HG03135 (cell line): ENCODE results near the gene VARS2.
A peak's percentile ranks its signal among the peaks of the same experiment; 100 is the strongest.
"Not testable (repeated sequence)": the region's sequence is repeated elsewhere in the genome, so short reads cannot be mapped to it uniquely, and the experiment has no call there.

ENCODE experiments used
- ATAC-seq: cut with Tn5 transposase; IDR thresholded peaks from one replicate; pipeline ENCODE4 v1.9.1; 2021; ENCODE audit warnings: mild to moderate bottlenecking, moderate library complexity; ENCODE audit not compliant: unreplicated experiment

VARS2 gene

DNA sequence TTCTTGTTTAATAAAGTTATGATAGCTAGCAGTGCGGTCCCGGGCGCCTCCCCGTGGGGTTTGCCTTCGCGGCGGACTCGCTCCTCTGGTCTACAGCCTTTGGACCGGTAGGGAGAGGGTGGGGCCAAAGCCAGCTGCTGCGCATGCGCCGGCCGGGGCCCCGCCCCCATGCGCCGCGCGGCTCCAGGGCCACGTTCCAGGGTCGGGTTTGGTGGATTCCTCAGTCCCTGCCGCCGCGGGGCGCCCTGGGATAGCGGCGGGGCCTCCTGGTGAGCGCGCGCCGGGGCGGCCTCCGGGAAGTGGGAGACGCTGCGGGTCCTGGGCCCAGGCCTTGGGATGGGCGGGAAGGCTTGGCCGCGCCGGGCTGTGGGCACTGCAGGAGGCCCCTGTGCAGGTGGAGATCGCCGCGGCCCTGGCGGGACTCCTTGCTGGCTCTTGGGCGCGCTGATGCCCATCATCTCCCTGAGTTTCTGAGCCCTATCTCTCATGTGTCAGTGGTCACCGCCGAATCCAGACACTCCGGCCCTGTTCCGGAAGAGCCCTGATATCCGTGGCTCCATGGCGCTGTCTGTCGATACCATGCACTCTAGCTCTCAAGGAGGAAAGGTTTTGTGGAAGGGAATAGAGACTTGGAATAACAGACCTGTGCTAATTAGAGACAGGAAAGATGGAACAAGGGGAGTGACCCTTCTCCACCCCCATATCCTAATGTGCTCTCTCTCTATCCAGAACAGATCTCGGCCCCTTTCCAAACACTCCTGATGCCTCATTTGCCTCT, at the start of gene VARS2:
TSS of gene VARS2 (plus strand) at position 163 of the 778 bp plus-strand sequence. CDS start at position 762, 599 bp downstream.
- peak; percentile 71 for ATAC-seq

DNA sequence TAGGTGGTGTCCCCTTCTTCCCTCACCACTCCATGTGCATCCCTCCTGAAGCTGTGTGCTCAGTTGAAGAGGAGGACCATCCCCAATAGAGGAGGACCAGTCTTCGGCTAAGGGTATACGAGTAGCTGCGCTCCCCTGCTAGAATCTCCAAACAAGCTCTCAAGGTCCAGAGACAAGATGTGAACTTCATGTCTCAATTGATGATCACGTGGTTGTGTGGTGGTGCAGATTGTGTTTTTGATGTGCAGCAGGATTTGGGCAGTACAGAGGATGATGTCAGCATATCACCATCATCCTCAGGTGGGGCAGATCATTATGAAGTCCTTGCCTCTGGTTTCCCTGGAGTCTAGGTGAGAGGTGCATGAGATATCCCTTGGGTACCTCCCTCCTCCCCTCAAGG, 49.7 kb upstream of the VARS2 start:
- no peak for ATAC-seq

DNA sequence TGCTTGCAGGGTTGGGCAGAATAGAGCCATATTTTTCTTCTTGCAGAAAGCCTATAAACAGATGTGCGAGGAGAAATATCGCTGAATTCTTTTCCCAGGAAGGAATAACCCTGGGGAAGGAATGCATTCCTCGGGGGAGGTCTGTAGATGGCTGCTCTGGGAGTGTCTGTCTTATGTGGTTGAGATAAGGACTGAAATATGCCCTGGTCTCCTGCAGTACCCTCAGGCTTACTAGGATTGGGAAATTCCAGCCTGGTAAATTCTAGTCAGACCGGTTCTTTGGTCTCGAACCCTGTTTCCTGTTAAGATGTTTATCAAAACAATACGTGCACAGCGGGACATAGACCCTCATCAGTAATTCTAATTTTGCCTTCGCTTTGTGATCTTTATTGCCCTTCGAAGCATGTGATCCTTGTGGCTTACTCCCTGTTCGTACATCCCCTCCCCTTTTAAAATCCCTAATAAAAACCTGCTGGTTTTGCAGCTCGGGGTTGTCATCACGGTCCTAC, 44.7 kb upstream of the VARS2 start:
- not testable (repeated sequence) for ATAC-seq

DNA sequence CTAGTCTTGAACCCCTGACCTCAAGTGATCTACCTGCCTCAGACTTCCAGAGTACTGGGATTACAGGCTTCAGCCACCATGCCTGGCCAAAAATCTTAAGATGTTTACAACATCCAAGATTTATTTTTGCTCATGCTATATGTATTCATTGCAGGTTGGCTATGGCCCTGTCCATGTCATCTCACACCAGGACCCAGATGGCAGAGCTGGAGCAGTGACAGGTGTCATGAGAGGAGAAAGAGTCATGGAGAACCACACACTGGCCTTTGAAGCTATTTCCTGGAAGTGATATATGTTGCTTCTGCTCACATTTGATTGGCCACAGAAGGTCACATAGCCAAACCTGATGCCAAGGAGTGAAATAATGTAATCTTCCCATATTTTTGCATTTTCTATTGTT, 43.5 kb upstream of the VARS2 start:
- ATAC-seq: no peak

DNA sequence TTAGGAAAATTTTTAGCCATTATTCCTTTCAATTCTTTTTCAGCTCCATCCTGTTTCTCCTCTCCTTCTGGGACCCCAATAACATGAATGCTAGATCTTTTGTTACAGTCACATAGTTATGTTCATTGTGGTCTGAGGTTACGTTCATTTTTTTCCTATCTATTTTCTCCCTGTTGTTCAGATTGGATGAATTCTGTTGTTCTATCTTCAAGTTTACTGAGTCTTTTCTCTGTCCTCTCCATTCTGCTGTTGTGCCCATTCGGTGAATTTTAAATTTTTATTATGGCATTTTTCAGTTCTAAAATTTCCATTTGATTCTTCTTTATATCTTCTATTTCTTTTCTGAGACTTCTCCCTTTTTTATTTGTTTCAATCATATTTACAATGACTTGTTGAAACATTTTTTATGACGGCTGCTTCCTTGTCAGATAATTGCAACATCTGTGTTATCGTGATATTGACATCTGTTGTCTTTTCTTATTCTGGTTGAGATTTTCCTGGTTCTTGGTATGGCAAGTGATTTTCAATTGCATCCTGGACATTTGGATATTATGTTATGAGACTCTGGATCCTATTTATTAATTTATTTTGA, 42.4 kb upstream of the VARS2 start:
- no peak for ATAC-seq

DNA sequence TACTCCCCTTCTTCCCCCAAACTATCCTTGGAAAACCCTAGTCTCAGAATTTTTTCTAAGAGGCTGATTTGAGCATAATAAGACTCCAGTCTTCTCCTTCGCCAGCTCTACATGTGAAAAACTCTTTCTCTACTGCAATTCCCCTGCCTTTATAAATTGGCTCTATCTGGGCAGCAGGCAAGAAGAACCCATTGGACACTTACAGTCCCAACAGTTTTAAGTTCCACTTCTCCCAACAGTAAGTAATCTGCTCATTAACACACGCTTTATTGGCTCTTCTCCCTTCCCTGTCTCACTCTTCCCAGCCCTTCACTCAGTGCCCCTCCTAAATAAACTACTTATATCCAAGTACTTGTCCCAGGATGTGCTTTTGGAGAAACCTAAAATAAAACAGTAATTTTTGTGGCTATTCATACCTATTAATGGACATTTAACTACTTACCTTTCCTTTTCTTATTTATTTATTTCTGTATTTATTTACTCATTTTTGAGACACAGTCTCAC, 40.8 kb upstream of the VARS2 start:
- ATAC-seq: no peak

DNA sequence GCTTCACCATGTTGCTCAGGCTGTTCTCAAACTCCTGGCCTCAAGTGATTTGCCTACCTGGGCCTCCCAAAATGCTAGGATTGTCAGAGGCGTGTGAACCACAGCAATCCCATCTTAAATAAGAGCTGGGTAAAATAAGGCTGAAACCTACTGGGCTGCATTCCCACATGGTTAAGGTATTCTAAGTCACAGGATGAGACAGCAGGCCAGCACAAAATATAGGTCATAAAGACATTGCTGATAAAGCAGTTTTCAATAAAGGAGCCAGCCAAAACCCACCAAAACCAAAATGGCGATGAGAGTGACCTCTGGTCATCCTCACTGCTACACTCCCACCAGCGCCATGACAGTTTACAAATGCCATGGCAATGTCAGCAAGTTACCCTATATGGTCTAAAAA, 40.2 kb upstream of the VARS2 start:
- not testable (repeated sequence) for ATAC-seq

DNA sequence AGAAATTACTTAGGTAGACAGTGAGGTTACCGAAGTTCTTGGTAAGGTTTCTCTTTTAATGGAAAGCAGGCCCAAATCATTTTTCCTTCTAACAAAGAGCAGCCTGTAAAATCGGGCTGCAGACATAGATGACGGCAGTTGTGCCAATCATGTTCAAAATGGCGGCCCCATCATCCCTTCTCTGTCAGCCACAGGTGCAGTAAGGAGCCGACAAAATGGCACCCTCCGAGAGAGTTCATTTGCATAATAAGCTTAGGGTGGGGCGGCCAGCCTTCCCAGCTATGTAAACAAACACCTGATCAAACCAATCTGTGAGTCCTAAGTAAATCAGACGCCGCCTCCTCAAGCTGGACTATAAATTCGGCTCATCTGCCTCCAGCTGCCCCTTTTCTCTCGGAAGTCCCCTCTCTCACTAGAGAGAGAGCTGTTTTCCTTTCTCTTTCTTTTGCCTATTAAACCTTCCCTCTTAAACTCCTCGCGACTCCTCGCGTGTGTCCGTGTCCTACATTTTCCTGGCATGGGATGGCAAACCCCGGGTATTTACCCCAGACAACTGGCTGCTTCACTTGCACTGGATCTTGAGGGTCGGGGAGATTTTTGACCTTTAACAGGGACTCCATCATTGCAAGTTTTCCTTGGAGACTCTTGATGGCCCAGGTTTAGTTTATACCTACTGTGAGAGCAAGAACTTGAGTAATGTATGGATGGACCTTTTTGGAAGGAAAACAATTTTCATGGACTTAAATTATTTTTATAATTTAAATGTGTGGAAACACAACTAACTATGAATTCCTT, 38.6 kb upstream of the VARS2 start:
- ATAC-seq: no peak

DNA sequence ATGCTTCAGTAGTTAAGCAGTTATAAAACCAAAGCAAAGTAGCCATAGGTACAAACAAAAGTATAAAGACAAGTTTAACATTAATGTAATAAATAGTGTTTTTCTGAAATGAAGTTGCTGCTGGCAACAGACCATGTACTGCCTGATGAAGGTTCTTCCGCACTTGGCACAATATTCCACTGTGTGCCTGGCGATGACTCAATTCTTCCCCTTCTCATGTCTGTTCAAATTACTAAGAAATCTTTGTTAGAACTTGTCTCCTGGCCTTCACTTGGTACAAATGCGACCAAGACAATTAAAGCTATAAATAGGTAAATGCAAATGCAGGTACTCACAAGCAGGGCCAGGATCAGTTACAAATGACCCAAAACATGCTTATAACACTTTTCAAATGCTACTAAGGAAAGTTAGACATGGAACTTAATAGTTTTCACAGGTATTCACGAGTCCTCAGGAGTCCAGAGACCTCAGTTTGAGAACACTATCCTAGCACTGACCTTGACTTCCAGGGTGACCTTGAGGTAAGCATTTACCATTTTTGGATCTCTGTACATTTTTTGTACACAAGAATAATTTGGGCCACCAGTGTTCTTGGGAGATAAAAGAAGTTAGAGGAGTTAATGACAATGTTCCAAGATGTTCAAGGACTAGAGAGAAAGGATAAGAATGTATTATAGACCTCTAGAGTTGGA, 37.9 kb upstream of the VARS2 start:
- no peak for ATAC-seq

DNA sequence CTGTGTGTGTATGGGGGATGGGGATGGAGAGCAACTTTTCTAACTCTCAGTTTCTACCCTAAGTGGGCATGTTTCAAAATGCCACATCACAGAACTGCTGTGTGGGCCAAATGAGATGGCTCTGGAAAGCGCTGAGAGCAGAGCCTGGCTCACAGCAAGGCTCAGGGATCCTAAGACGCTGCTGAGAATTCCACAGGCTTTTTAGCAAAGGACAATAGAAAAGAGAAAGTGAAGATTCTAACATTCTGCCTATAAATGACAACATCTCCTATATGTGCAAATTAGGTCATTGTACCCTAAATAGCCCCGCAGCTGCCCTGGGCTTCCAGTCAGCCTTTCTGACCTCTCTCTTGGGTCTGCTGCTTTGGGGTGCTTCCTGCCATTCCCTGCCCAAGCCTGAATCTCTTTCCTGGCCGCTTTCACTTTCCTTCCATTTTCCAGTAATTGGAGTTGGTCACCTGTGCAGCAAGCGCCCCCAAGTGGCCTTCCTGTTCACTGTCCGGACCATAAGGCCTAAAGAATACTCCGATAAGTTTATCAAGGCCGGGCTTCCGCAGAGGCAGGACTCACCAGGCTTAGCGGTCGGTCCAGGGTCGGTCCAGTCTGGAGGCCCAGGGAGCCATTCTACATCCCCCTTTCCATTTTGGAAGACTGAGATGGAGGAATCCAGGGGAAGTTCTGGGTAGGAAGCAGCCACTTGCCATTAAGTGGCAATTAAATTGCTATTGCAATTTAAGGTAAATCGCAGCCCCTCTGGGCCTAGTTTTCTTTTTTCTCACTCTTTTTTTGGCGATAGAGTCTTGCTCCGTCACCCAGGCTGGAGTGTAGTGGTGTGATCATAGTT, 36.4 kb upstream of the VARS2 start:
- no peak for ATAC-seq

DNA sequence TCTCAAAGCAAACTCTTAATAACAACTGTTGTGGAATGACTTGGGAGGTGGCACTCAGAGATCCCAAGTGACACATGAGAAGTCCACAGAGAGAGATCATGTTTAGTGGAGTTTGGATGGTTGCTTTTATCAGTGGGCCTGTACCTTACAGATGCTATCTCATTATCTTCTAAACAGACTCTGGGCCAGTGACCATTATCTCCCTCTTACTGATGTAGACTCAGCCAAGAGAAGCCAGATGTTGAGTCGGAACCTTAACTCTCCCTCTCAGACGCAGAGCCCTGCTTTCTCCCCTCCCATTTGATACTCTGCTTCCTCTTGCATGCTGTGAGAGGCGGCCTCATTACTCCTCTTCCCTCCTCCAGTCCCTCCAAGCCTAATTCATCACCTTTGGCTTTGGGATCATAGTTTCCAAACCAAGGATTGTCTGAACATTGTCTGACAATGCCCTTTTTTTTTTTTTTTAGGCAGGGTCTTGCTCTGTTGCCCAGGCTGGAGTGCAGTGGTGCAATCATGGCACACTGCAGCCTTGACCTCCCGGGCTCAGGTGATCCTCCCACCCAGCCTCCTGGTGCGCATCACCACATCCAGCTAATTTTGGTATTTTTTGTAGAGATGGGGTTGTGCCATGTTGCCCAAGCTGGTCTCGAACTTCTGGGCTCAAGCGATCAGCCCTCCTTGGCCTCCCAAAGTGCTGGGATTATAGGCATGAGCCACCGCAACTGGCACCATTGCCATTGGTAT, 34.2 kb upstream of the VARS2 start:
- no peak for ATAC-seq

DNA sequence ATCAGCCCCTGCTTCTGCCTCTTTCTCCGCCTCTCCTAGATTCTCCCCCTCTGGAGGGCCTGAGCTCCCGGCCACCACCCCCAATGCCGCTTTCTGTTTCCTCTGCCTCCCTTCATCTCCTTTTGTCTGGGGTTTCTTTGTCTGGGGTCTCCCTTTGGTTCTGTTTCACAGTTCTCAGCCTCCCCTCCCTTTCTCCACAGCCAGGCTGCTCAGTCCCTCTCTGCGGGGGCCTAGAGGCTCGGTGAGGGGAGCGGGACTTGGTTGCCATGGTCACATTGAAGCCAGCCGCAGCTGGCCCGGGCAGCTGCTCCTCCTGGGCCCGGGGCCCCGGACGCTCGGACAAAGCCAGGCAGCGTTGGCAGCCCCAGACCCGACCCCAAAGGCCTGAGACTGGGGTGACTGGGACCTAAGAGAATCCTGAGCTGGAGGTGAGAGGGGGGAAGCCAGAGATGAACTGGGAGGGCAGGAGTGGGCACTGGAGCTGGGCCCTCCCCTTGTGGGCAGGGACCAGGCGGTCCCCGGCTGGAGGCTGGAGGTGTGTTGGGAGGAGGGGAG, 33.3 kb upstream of the VARS2 start:
- no peak for ATAC-seq

DNA sequence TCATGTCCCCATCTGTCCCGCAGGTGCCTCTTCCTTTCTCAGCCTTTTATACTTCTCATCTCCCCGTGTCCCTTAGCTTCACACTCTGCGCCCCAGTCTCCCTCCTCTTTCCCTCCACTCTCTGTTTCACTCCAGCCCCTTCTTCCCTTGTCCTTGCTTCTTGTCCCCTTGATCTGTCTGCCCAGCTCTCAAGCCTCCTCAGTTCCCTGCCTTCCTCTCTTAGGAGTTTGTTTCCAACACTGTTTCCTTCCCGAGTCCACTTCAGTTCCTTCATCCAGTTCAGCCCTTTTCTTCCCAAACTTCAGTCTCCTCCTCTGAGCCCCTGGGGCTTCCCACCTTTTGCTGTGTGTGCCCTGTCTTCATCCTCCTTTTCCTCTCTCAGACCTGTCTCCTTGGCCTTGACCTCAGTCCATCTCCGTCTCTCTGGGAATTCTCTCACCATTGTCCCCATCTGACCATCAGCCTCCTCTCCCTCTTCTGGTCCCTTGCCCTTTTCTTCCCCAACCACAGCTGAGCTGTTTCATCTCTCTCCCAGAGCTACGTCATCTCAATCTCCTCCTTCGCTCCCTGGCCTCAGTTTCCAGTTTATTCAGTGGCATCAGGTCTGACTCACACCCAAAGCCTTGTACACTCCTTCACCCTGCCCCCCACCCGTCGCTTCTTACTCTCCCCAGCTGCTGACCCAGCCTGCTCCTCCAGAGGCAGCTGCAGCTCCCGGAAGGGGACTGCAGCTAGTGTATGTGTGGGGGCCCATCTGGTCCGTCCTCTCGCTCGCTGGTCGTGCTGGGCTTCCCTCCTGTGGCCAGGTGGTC, 32.4 kb upstream of the VARS2 start:
- no peak for ATAC-seq

DNA sequence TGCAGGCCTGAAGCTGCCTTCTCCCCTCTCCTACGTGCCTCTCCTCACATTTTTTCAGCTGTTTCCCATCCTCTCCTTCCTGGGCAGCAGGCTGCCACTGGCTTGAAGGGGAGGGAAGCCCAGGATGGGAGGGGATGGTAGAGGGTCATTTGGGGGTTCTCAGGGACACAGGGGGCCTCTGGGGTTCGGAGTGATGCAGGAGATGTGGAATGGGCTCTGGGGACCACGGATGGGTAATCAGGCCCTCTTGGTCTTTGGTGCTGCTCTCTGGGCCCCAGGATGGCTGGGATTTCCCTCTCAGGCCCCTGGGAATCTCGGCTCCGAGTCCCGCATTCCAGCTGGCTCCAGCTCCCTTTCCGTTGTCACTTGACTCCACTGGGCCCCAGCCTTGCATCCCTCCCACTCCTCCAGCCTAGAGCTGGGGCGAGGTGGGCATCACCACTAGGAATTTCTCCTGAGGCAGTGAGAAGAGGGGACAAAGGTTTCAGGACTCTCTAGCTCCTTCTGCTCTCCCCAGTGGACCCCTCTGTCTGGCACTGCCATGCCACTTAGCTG, 31.8 kb upstream of the VARS2 start:
- ATAC-seq: no peak

DNA sequence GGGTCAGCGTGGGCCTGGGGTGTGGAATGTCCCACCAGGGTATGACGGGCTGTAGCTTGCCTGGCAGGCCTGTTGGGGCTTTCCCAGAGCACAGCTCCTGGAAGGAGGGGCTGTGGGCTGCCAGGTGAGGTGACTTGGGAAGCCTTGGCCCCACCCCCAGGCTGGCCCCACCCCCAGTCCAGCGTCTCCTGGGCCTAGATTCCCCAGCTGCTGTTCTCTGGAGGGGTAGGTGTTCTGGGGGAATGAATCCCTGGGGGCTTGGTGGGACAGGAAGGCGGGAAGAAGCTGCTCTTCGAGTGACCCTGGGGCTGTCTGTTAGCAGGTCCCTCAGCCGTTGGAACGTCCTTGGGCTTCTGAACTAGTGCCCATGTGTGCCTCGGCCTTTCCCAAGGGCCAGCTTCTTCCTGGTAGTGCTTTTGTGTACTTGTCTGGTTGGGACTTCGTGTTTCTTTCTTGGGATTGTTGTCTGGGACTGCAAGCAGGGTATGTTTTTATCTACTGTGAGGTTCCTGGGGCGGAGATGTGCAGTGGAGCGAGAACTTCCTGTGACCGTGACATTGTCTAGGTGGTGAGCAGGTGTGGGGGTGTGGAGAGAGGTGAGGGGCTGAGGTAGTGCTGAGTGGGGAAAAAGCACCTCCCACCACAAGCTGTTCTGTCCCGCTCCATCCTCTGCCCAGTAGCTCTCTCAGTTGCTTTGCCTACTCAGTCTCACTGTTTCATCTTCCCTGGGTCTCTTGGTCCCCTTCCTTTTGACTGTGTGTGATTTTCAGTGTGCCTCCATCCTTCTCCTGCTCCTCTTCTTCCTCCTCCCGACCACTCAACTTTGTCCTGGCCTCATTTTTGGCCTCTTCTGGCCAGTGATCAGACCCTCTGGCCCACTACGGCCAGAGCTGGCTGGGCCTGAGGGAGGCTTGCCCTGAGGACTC, 31.0 kb upstream of the VARS2 start:
- no peak for ATAC-seq

DNA sequence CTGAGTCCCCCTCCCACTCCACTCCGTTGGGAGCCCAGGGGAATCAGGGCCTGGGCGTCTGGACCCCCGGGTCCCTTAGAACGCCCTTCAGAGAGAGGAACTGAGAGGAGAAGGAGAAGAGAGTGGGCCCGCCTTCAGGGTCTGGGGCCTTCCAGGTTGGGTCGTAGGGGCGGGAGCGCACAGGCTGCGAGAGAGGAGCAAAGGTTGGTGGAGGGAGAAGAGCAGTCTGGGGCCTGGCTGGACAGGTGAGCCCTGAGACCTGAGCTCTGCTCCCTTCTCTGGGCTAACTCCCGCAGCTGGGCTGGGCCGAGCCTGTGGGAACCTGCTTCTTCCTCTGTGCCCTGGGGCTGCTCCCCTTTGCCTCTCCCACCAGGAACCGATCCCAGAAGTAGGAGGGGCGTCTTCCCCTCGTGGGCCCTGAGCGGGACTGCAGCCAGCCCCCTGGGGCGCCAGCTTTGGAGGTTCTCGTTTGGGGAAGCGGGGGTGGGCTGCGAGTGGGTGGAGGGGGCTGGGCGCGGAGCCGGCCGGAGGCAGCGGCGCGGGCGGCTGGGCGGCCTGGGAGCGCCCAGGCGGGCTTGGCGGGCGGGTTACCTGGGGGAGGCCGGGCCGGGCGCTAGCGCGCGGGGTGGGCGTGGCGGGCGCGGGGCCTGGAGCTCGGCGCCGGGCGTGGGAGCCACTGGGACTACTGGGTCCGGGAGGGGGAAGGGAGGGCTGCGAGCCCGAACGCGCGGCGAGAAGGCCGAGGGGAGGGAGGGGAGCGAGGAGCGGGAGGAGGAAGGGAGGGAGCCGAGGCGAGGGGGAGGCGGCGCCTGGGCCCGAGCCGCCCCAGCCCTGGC, 30.1 kb upstream of the VARS2 start, which contains the start of gene DDR1:
TSS of gene DDR1 (plus strand) at position 835 of the 836 bp plus-strand sequence. CDS start 4,211 bp downstream, outside the sequence.
- ATAC-seq: no peak
